Endodermal cell (in vitro differentiated cells): Measurements from ENCODE around the gene COMMD9. TPM values are rescaled to one million over a fixed set of nuclear protein-coding genes. Genes with fewer than 3 reads are reported as not detected.

Source experiments
- DNase-seq: peaks from one replicate; pipeline ENCODE4 v3.0.0-alpha.2; 2017
- H3K27ac ChIP-seq: 2 replicates; pipeline ENCODE4 v1.5.1; 2013; ENCODE audit warnings: mild to moderate bottlenecking, low read depth, low read length, moderate library complexity
- H3K27me3 ChIP-seq: 2 replicates; pipeline ENCODE4 v1.6.1; 2013; ENCODE audit warnings: mild to moderate bottlenecking, low read length, moderate library complexity; ENCODE audit not compliant: insufficient read depth, control insufficient read depth, poor library complexity, severe bottlenecking
- H3K36me3 ChIP-seq: 2 replicates; pipeline ENCODE4 v1.7.0; 2013; ENCODE audit warnings: mild to moderate bottlenecking, low read length, moderate library complexity; ENCODE audit not compliant: control insufficient read depth, insufficient read depth
- H3K4me1 ChIP-seq: one replicate; pipeline ENCODE4 v1.7.0; 2013; ENCODE audit warnings: low read length; ENCODE audit not compliant: control insufficient read depth, insufficient read depth
- H3K4me3 ChIP-seq: 2 replicates; pipeline ENCODE4 v1.5.1; 2013; ENCODE audit warnings: mild to moderate bottlenecking, low read length, moderate library complexity
- H3K9ac ChIP-seq: 2 replicates; pipeline ENCODE4 v1.6.1; 2013; ENCODE audit warnings: mild to moderate bottlenecking, low read length, moderate library complexity; ENCODE audit not compliant: poor library complexity, severe bottlenecking; ENCODE audit errors: extremely low read depth
- H3K9me3 ChIP-seq: 2 replicates; pipeline ENCODE4 v1.6.1; 2013; ENCODE audit warnings: mild to moderate bottlenecking, low read length, moderate library complexity; ENCODE audit not compliant: control insufficient read depth
- H3K27ac Mint-ChIP-seq: 2 replicates; pipeline ENCODE4 v1.8.0; 2020; ENCODE audit warnings: mixed read lengths
- H3K27me3 Mint-ChIP-seq: 2 replicates; pipeline ENCODE4 v1.8.0; 2021; ENCODE audit warnings: mild to moderate bottlenecking, mixed read lengths; ENCODE audit not compliant: insufficient read depth
- H3K36me3 Mint-ChIP-seq: 2 replicates; pipeline ENCODE4 v1.8.0; 2020; ENCODE audit warnings: low read depth, mixed read lengths
- H3K4me1 Mint-ChIP-seq: 2 replicates; pipeline ENCODE4 v1.8.0; 2020; ENCODE audit warnings: mixed read lengths
- H3K4me3 Mint-ChIP-seq: 2 replicates; pipeline ENCODE4 v1.8.0; 2020; ENCODE audit warnings: mild to moderate bottlenecking, moderate library complexity, mixed read lengths
- H3K9me3 Mint-ChIP-seq: 2 replicates; pipeline ENCODE4 v1.8.0; 2020; ENCODE audit warnings: mild to moderate bottlenecking, mixed read lengths
- CTCF ChIP-seq: fragments of 200-600 bp; sonication (generic); conservative IDR thresholded peaks from 2 replicates; pipeline ENCODE4 v1.5.0; 2021; ENCODE audit warnings: antibody characterized with exemption, mild to moderate bottlenecking
- WGBS, 2 experiments: methylation state at CpG; one replicate each; pipeline versions ENCODE4 v1.1.5 to v1.1.7; 2013; ENCODE audit warnings: missing lambda C conversion rate in 2 of 2, mixed read lengths in 1 of 2; ENCODE audit not compliant: insufficient coverage in 1 of 2, insufficient read length in 1 of 2; 5-methylcytosine and 5-hydroxymethylcytosine counted together
- total RNA-seq, 2 donors: library from RNA; stranded (reverse); fragmentation: NEBNext Ultra II Directional in 1 of 2; extraction: Animal tissue kit (Norgen Biotek cat#: 25700) in 1 of 2; gene quantifications; 2 replicates in 1 of 2; 3 replicates in 1 of 2; pipeline ENCODE4 v1.2.1, GENCODE V29; 2021

COMMD9 gene
- total RNA-seq, 2 donors from 2014 or later, result 32.3 to 53.5 TPM

DNA sequence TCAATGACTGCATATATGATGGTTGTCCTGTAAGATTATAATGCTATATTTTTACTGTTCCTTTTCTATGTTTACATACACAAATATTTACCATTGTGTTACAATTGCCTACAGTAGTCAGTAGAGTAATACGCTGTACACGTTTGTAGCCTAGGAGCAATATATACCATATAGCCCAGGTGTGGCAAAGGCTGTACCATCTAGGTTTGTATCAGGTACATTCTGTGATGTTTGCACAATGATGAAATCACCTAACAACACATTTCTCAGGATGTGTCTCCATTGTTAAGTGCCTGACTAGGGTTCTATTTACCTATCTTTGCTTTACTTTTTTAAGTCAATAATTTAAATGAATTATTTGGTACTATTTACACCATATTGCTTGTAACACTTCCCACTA, 28.8 kb upstream of the COMMD9 start:
- no peak for DNase-seq
- WGBS, 2 experiments, result 79 to 100% methylated on average over 1 to 2 of the region's 2 CpGs
- Histone ChIP-seq H3K27ac (no peak overlapping the region), H3K36me3 (no peaks in the 10 kb centered on the region), H3K4me1 (peaks cover 4% of the 10 kb centered on the region), H3K9ac (no peak overlapping the region), H3K4me3 (no peak overlapping the region), H3K27me3 (peaks cover 44% of the 10 kb centered on the region), H3K9me3 (no peaks in the 10 kb centered on the region)
- Mint-ChIP-seq H3K9me3 (no peaks in the 10 kb centered on the region), H3K27ac (no peak overlapping the region), H3K4me3 (no peak overlapping the region), H3K27me3 (peaks cover 32% of the 10 kb centered on the region), H3K36me3 (no peaks in the 10 kb centered on the region), H3K4me1 (peaks cover 9% of the 10 kb centered on the region)
- TF ChIP-seq CTCF, result no peak

- Histone ChIP-seq H3K9ac (no peak overlapping the region), H3K9me3 (no peaks in the 10 kb centered on the region), H3K36me3 (no peaks in the 10 kb centered on the region), H3K27ac (no peak overlapping the region), H3K27me3 (peaks cover 59% of the 10 kb centered on the region), H3K4me1 (peaks cover 4% of the 10 kb centered on the region), H3K4me3 (no peak overlapping the region)
- WGBS, 2 experiments, result 86 to 89% methylated on average over 1 to 3 of the region's 3 CpGs
- no peak for DNase-seq
- Mint-ChIP-seq H3K27ac (no peak overlapping the region), H3K36me3 (no peaks in the 10 kb centered on the region), H3K27me3 (peaks cover 38% of the 10 kb centered on the region), H3K9me3 (no peaks in the 10 kb centered on the region), H3K4me3 (no peak overlapping the region), H3K4me1 (peaks cover 3% of the 10 kb centered on the region)
- no peak for TF ChIP-seq CTCF
Measured at GRCh38 chr11:36316049-36316448, 26.8 kb upstream of the COMMD9 start.

- Mint-ChIP-seq H3K36me3 (no peaks in the 10 kb centered on the region), H3K4me1 (peaks cover 3% of the 10 kb centered on the region), H3K27ac (no peak overlapping the region), H3K4me3 (no peak overlapping the region), H3K27me3 (peaks cover 43% of the 10 kb centered on the region), H3K9me3 (no peaks in the 10 kb centered on the region)
- no peaks in the 10 kb centered on the region for H3K36me3 ChIP-seq
- WGBS, 2 experiments, result 90% methylated on average over 5 to 6 of the region's 6 CpGs
- peaks cover 2% of the 10 kb centered on the region for H3K4me1 ChIP-seq
- no peak overlapping the region for H3K9ac ChIP-seq
- no peak overlapping the region for H3K27ac ChIP-seq
- no peak overlapping the region for H3K4me3 ChIP-seq
- H3K27me3 ChIP-seq, result peaks cover 59% of the 10 kb centered on the region
- no peak for TF ChIP-seq CTCF
- no peaks in the 10 kb centered on the region for H3K9me3 ChIP-seq
- DNase-seq, result no peak
Measured at GRCh38 chr11:36314434-36314767, 25.2 kb upstream of the COMMD9 start.
